Vagina (tissue), 2 donors: ENCODE results near the gene LRMDA. TPM values are rescaled to one million over a fixed set of nuclear protein-coding genes. Genes with fewer than 3 reads are reported as not detected.

Source experiments
- DNase-seq, 2 donors: peaks; one replicate each; pipeline ENCODE4 v3.0.0-alpha.2; 2017; ENCODE audit errors: extremely low spot score in 2 of 2
- H3K27ac ChIP-seq: fragments of 200-600 bp; sonication (generic); one replicate; pipeline ENCODE4 v1.5.1; 2019
- H3K27me3 ChIP-seq: fragments of 200-600 bp; sonication (generic); one replicate; pipeline ENCODE4 v1.5.1; 2019
- H3K36me3 ChIP-seq, 2 donors: fragments of 200-600 bp; sonication (generic); one replicate each; pipeline ENCODE4 v1.5.1; 2017 to 2019
- H3K4me1 ChIP-seq: fragments of 200-600 bp; sonication (generic); one replicate; pipeline ENCODE4 v1.5.1; 2019
- H3K4me3 ChIP-seq, 2 donors: fragments of 200-600 bp; sonication (generic); 1 replicate in 1 of 2; 2 replicates in 1 of 2; pipeline ENCODE4 v1.5.1; 2016 to 2019
- H3K9me3 ChIP-seq: fragments of 200-600 bp; sonication (generic); one replicate; pipeline ENCODE4 v1.5.1; 2019
- POLR2A ChIP-seq, 2 donors: fragments of 450-650 bp; IDR thresholded peaks; one replicate each; pipeline ENCODE4 v1.6.1; 2017; ENCODE audit warnings: antibody characterized with exemption in 2 of 2, mild to moderate bottlenecking in 2 of 2, moderate library complexity in 2 of 2
- POLR2AphosphoS5 ChIP-seq, 2 donors: sonication (generic); formaldehyde crosslinking; IDR thresholded peaks; one replicate each; pipeline ENCODE4 v1.9.0; 2017; ENCODE audit warnings: antibody characterized with exemption in 2 of 2, mild to moderate bottlenecking in 2 of 2, low read depth in 1 of 2; ENCODE audit not compliant: insufficient read depth in 1 of 2
- intact Hi-C: fragments of 100-400 bp; cut with DNase I; formaldehyde crosslinking; loops from one replicate; pipeline ENCODE4 v1.15.1; 2023
- total RNA-seq: library from RNA; depleted of rRNA; stranded (reverse); fragments of >200 nt; gene quantifications from one replicate; pipeline ENCODE4 v1.2.3, GENCODE V29; 2016
- TF ChIP-seq, protein P1 (sequence below), 3 experiments: fragments of 450-650 bp in 2 of 3; fragments of 200-600 bp in 1 of 3; sonication (generic) in 1 of 3; IDR thresholded peaks; one replicate each; pipeline ENCODE4 v1.5.1; 2017 to 2019; ENCODE audit warnings: antibody characterized with exemption in 3 of 3, mild to moderate bottlenecking in 2 of 3, moderate library complexity in 2 of 3

The LRMDA gene
- total RNA-seq, 1 donor from 2014 or later: 22.6 TPM

DNA sequence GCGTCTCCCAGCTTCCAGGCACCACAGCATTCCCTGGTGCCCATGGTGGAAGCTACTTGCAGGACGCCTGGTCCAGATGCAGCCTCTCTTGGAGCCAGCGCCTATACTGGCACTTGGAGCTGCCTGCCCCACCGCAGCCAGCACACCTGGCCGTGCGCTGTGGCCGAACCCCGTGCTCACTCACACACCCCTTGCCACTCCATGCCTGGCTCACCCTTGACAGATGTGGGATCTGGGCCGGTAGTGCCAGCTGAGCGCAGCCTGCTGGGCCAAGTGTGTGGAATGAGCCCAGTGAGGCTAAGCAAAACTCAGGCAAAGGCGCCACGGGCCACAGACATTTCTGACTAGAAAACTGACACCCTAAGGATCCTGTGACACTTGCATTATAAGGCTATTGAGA lies 884.8 kb downstream of the LRMDA start:
- no peak for TF ChIP-seq POLR2AphosphoS5 (IDR thresholded peaks at IDR 0.05; ENCODE audit: insufficient read depth in 1 of 2, low read depth in 1 of 2)
- TF ChIP-seq POLR2A (IDR thresholded peaks at IDR 0.05): no peak
- TF ChIP-seq, protein P1, sequence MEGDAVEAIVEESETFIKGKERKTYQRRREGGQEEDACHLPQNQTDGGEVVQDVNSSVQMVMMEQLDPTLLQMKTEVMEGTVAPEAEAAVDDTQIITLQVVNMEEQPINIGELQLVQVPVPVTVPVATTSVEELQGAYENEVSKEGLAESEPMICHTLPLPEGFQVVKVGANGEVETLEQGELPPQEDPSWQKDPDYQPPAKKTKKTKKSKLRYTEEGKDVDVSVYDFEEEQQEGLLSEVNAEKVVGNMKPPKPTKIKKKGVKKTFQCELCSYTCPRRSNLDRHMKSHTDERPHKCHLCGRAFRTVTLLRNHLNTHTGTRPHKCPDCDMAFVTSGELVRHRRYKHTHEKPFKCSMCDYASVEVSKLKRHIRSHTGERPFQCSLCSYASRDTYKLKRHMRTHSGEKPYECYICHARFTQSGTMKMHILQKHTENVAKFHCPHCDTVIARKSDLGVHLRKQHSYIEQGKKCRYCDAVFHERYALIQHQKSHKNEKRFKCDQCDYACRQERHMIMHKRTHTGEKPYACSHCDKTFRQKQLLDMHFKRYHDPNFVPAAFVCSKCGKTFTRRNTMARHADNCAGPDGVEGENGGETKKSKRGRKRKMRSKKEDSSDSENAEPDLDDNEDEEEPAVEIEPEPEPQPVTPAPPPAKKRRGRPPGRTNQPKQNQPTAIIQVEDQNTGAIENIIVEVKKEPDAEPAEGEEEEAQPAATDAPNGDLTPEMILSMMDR (IDR thresholded peaks at IDR 0.05): no peak
- Histone ChIP-seq H3K9me3 (no peaks in the 10 kb centered on the region), H3K27ac (no peak overlapping the region), H3K4me1 (no peaks in the 10 kb centered on the region), H3K36me3 (no peaks in the 10 kb centered on the region), H3K27me3 (no peaks in the 10 kb centered on the region), H3K4me3 (no peak overlapping the region)
- DNase-seq: no peak
- intact Hi-C loops: no loop called here

DNA sequence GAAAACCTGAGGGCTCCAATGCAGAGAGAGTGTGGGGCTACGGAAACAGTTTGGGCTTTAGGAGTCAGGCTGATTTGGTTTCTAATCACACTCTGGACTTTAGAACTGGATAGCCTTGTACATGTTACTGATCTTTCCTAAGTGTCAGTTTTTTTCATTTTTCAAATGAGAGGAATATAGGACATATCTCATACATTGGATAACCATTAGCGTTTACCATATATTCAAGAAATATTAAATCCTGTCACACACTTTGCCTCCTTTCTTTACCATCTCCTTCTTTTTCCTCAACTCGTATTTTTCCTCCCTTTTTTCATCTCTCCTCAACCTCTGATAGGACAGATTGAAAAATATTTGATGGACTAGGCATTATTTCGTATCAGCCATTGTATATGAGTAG lies 885.7 kb downstream of the LRMDA start:
- H3K4me3 ChIP-seq: no peak overlapping the region
- intact Hi-C loops: no loop called here
- no peak for DNase-seq
- no peaks in the 10 kb centered on the region for H3K9me3 ChIP-seq
- TF ChIP-seq, protein P1 (IDR thresholded peaks at IDR 0.05): no peak
- no peak for TF ChIP-seq POLR2AphosphoS5 (IDR thresholded peaks at IDR 0.05; ENCODE audit: insufficient read depth in 1 of 2, low read depth in 1 of 2)
- TF ChIP-seq POLR2A (IDR thresholded peaks at IDR 0.05): no peak
- no peaks in the 10 kb centered on the region for H3K27me3 ChIP-seq
- H3K4me1 ChIP-seq: no peaks in the 10 kb centered on the region
- H3K36me3 ChIP-seq: no peaks in the 10 kb centered on the region
- H3K27ac ChIP-seq: no peak overlapping the region

DNA sequence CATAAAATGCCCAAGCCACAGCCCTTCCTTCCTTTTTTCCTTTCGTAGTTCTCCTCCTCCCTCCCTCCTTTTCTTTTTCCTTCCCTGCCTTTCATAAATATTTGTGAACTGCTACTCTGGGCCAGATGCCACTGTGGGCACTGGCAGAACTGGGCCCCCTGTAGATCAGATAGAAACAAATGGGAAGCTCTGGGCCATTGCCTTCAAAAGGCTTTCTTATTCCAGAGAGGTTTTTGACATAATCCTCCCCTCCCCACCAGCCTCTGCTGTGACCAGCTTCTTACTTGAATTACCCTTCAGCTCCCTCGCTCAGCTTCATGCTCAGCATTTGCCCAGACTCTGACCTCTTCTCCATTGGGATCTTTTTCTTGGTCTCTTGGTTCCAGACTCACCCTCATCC lies 886.8 kb downstream of the LRMDA start:
- Histone ChIP-seq H3K9me3 (no peaks in the 10 kb centered on the region), H3K4me3 (no peak overlapping the region), H3K36me3 (no peaks in the 10 kb centered on the region), H3K4me1 (no peaks in the 10 kb centered on the region), H3K27me3 (no peaks in the 10 kb centered on the region), H3K27ac (no peak overlapping the region)
- DNase-seq: no peak
- no peak for TF ChIP-seq POLR2A (IDR thresholded peaks at IDR 0.05)
- TF ChIP-seq, protein P1 (IDR thresholded peaks at IDR 0.05): no peak
- TF ChIP-seq POLR2AphosphoS5 (IDR thresholded peaks at IDR 0.05; ENCODE audit: insufficient read depth in 1 of 2, low read depth in 1 of 2): no peak
- intact Hi-C loops: no loop called here

DNA sequence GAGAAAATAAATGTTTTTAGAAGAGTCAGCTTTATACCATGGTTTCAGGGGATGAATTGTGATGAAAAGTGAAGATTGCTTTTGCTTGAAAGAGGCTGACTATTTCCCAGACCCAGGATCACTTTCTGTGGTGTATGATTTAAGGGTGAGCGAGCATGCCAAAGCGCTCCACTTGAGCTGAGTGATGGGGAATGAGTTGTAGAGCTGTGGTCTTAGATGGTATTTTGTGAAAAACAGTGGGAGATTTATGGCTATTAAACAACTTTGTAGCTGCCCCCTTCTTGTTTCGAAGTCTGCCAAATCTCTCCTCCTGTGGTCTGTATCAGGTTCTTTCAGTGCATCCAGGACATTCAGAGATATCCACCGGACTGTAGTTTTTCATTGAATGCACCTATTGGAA lies 888.2 kb downstream of the LRMDA start:
- Histone ChIP-seq H3K36me3 (no peaks in the 10 kb centered on the region), H3K4me1 (peaks cover 6% of the 10 kb centered on the region), H3K4me3 (no peak overlapping the region), H3K9me3 (no peaks in the 10 kb centered on the region), H3K27ac (no peak overlapping the region), H3K27me3 (no peaks in the 10 kb centered on the region)
- intact Hi-C loops: no loop called here
- TF ChIP-seq POLR2AphosphoS5 (IDR thresholded peaks at IDR 0.05; ENCODE audit: insufficient read depth in 1 of 2, low read depth in 1 of 2) (no peak), POLR2A (IDR thresholded peaks at IDR 0.05) (no peak)
- TF ChIP-seq, protein P1 (IDR thresholded peaks at IDR 0.05): no peak
- DNase-seq: no peak

DNA sequence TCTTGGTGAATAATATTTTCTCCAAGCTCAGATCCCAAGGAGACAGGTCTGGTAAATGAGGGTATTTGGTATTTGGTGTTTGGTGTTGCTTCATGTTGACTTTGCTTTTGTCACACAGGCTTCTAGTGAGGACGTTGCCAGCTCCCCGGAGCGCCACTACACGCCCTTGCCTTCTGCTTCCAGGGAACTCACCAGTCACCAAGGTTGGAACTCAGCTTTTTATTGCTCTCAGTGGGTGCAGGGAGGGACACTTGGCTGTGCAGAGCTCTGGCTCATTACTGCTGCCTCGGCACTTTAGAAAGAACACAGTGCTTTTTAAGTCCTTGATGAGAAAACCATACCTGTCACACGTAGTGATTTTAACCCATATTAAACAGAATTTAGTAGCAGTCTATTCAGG lies 892.9 kb downstream of the LRMDA start:
- no peaks in the 10 kb centered on the region for H3K36me3 ChIP-seq
- TF ChIP-seq POLR2AphosphoS5 (IDR thresholded peaks at IDR 0.05; ENCODE audit: insufficient read depth in 1 of 2, low read depth in 1 of 2): no peak
- TF ChIP-seq POLR2A (IDR thresholded peaks at IDR 0.05): no peak
- TF ChIP-seq, protein P1 (IDR thresholded peaks at IDR 0.05): no peak
- DNase-seq: no peak
- intact Hi-C loops: no loop called here
- H3K4me3 ChIP-seq: no peak overlapping the region
- no peaks in the 10 kb centered on the region for H3K9me3 ChIP-seq
- no peaks in the 10 kb centered on the region for H3K27me3 ChIP-seq
- no peak overlapping the region for H3K27ac ChIP-seq
- peaks cover 6% of the 10 kb centered on the region for H3K4me1 ChIP-seq
